Measurements from ENCODE around the gene RNASE12. TPM values are rescaled to one million over a fixed set of nuclear protein-coding genes. Genes with fewer than 3 reads are reported as not detected.

RNASE12 gene
- polyA plus RNA-seq, 1 of the 3 experiments (the other 2 are of a cell fraction) = not detected

- Histone ChIP-seq H3F3A (replicated peaks; ENCODE audit: insufficient read depth) (peaks cover 23% of the 10 kb centered on the region), H3K9ac (no peak overlapping the region; the same call in 1 of the 2 replicates), H3K36me3 (replicated peaks in 1 of 2; ENCODE audit: control insufficient read depth in 1 of 2, insufficient read depth in 2 of 2, low read length in 1 of 2) (no peaks in the 10 kb centered on the region), H4K20me1 (ENCODE audit: insufficient read depth) (peaks cover 9% of the 10 kb centered on the region), H3K79me2 (ENCODE audit: insufficient read depth) (no peaks in the 10 kb centered on the region), H3K9me3 (no peaks in the 10 kb centered on the region), H3K4me1 (ENCODE audit: control insufficient read depth in 1 of 2, insufficient read depth in 2 of 2, low read depth in 1 of 2, low read length in 1 of 2) (peaks cover 0 to 19% of the 10 kb centered on the region in 2 experiments; a peak in 2 of 4 replicates), H2AFZ (ENCODE audit: low read depth) (no peak overlapping the region; the same call in 1 of the 2 replicates), H3K27me3 (ENCODE audit: insufficient read depth) (peaks cover 23% of the 10 kb centered on the region; the same call in 1 of the 2 replicates), H3K9me2 (no peaks in the 10 kb centered on the region), H3K4me3 (ENCODE audit: low read depth in 2 of 2, low read length in 1 of 2) (peak overlapping the region; percentile 51 to 66), H3K27ac (ENCODE audit: low read depth in 2 of 2, low read length in 1 of 2) (no peak overlapping the region), H3K4me2 (peak overlapping the region; percentile 93)
- DNase-seq = no peak
- TF ChIP-seq USF2 (IDR thresholded peaks at IDR 0.05; ENCODE audit: borderline replicate concordance, low read depth, low read length) = no peak
- TF ChIP-seq, protein P1, sequence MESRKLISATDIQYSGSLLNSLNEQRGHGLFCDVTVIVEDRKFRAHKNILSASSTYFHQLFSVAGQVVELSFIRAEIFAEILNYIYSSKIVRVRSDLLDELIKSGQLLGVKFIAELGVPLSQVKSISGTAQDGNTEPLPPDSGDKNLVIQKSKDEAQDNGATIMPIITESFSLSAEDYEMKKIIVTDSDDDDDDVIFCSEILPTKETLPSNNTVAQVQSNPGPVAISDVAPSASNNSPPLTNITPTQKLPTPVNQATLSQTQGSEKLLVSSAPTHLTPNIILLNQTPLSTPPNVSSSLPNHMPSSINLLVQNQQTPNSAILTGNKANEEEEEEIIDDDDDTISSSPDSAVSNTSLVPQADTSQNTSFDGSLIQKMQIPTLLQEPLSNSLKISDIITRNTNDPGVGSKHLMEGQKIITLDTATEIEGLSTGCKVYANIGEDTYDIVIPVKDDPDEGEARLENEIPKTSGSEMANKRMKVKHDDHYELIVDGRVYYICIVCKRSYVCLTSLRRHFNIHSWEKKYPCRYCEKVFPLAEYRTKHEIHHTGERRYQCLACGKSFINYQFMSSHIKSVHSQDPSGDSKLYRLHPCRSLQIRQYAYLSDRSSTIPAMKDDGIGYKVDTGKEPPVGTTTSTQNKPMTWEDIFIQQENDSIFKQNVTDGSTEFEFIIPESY (IDR thresholded peaks at IDR 0.05; ENCODE audit: borderline replicate concordance, low read depth) = no peak
- no peak for TF ChIP-seq USF1 (IDR thresholded peaks at IDR 0.05; ENCODE audit: borderline replicate concordance, low read depth)
- no peak for TF ChIP-seq EP300 (IDR thresholded peaks at IDR 0.05; ENCODE audit: borderline replicate concordance in 1 of 2, low read depth in 1 of 2, low read length in 1 of 2)
- TF ChIP-seq FOSL2 (IDR thresholded peaks at IDR 0.05; ENCODE audit: borderline replicate concordance, low read depth) = 0 out of 2 replicates have a peak, but pooled peaks have one; percentile 24
- no peak for TF ChIP-seq MEF2A (IDR thresholded peaks at IDR 0.05; ENCODE audit: borderline replicate concordance, low read depth)
- no peak for TF ChIP-seq CTCF (IDR thresholded peaks at IDR 0.05)
- WGBS (ENCODE audit: low lambda C conversion rate) = 4% methylated on average over 23 of the region's 23 CpGs
- CTCF ChIA-PET = interaction anchor here (1.0 to 1.8 kb wide), 2 partner anchors 20 to 44 kb away, joined by 3 to 4 read pairs; no protein-coding TSS in a partner anchor
- POLR2A ChIA-PET = interaction anchor here (0.7 kb wide), 1 partner anchor 60 kb away, joined by 3 read pairs; no protein-coding TSS in a partner anchor
These were observed 39.3 kb upstream of the RNASE12 start for GRCh38 chr14:20630340-20631022.
